HEK293T (cell line): ENCODE measurements around the gene NKPD1.
A peak's percentile ranks its signal among the peaks of the same experiment; 100 is the strongest.

Experiments
- CTCF ChIA-PET: fragments of 350-600 bp; formaldehyde crosslinking; extraction: SDS; loops from one replicate; lab custom pipeline; 2021; ENCODE audit warnings: antibody characterized with exemption, inconsistent platforms; lab: Yijun Ruan, JAX
- POLR2A ChIA-PET: fragments of 350-600 bp; formaldehyde crosslinking; extraction: SDS; loops from one replicate; lab custom pipeline; 2020; ENCODE audit warnings: antibody characterized with exemption, inconsistent platforms; lab: Yijun Ruan, JAX
- DNase-seq: peaks from one replicate; pipeline ENCODE4 v3.0.0; 2012; ENCODE audit warnings: mixed read lengths; ENCODE audit errors: extremely low spot score
- ARNT ChIP-seq: fragments of 450-650 bp; IDR thresholded peaks from 2 replicates; pipeline ENCODE4 v1.6.1; 2017; ENCODE audit warnings: mild to moderate bottlenecking
- BHLHE40 ChIP-seq: fragments of 450-650 bp; IDR thresholded peaks from 2 replicates; pipeline ENCODE4 v1.6.1; 2016; ENCODE audit warnings: mild to moderate bottlenecking, moderate library complexity, borderline replicate concordance
- CTBP1 ChIP-seq: fragments of 450-650 bp; IDR thresholded peaks from 2 replicates; pipeline ENCODE4 v1.6.1; 2016; ENCODE audit warnings: borderline replicate concordance
- ELF4 ChIP-seq: fragments of 450-650 bp; IDR thresholded peaks from 2 replicates; pipeline ENCODE4 v1.6.1; 2017; ENCODE audit warnings: antibody characterized with exemption
- FOXA1 ChIP-seq: fragments of 450-650 bp; IDR thresholded peaks from 2 replicates; pipeline ENCODE4 v1.6.1; 2016; ENCODE audit warnings: mild to moderate bottlenecking
- FOXK2 ChIP-seq: fragments of 450-650 bp; IDR thresholded peaks from 2 replicates; pipeline ENCODE4 v1.6.1; 2016; ENCODE audit warnings: mild to moderate bottlenecking
- FOXM1 ChIP-seq: fragments of 450-650 bp; IDR thresholded peaks from 2 replicates; pipeline ENCODE4 v1.6.1; 2017; ENCODE audit warnings: mild to moderate bottlenecking, borderline replicate concordance
- HDGF ChIP-seq: fragments of 450-650 bp; IDR thresholded peaks from 2 replicates; pipeline ENCODE4 v1.6.1; 2017; ENCODE audit warnings: antibody characterized with exemption, borderline replicate concordance
- L3MBTL2 ChIP-seq: fragments of 450-650 bp; conservative IDR thresholded peaks from 2 replicates; pipeline ENCODE4 v1.6.1; 2016; ENCODE audit warnings: mild to moderate bottlenecking
- LEF1 ChIP-seq: fragments of 450-650 bp; IDR thresholded peaks from 2 replicates; pipeline ENCODE4 v1.6.1; 2017; ENCODE audit warnings: mild to moderate bottlenecking, borderline replicate concordance
- NFRKB ChIP-seq: fragments of 450-650 bp; IDR thresholded peaks from 2 replicates; pipeline ENCODE4 v1.6.1; 2016; ENCODE audit warnings: mild to moderate bottlenecking, moderate library complexity
- SP1 ChIP-seq: fragments of 450-650 bp; IDR thresholded peaks from 2 replicates; pipeline ENCODE4 v1.6.1; 2017
- SUZ12 ChIP-seq: fragments of 450-650 bp; IDR thresholded peaks from 2 replicates; pipeline ENCODE4 v1.6.1; 2016; ENCODE audit warnings: mild to moderate bottlenecking
- TARDBP ChIP-seq: fragments of 450-650 bp; IDR thresholded peaks from 2 replicates; pipeline ENCODE4 v1.6.1; 2016
- ZNF384 ChIP-seq: fragments of 450-650 bp; IDR thresholded peaks from 2 replicates; pipeline ENCODE4 v1.6.1; 2016
- TF ChIP-seq, protein P1 (sequence below): fragments of 450-650 bp; IDR thresholded peaks from 2 replicates; pipeline ENCODE4 v1.6.1; 2016

The NKPD1 gene, protein sequence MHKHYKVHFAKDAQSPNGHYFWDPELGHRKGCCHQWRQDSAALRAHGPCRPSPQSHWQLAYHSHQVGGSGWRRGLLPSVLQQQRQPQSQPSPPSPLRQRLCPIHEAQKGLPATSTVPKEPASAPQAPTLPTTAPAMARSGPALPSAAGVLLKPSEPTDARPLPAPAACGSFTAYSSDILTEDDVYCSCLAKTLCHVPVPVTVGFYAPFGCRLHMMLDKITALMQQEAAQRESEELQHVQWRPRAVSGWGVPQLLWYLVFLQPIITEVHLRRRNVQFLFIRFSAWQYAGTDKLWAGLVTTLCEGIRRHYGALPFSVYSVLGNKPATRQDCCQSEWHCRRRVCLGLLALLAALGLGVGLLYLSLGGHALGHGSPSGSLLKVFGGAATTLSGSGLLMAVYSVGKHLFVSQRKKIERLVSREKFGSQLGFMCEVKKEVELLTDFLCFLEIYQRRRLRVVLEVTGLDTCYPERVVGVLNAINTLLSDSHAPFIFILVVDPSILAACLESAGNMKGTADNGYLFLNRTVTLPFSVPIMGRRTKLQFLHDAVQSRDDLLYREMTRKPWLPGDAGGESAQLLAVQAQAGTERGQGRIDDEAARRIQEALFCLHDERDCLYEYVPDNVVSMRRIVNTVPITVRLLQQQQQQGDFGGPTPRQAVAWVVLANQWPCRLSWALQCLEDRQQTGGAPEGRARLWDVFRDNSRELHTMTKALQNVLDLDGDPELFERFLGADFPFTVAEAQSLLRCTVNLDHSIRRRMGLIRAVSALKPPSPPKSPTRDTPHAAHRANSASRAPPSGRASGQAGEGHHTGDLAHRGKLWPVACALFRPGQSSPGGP

DNA sequence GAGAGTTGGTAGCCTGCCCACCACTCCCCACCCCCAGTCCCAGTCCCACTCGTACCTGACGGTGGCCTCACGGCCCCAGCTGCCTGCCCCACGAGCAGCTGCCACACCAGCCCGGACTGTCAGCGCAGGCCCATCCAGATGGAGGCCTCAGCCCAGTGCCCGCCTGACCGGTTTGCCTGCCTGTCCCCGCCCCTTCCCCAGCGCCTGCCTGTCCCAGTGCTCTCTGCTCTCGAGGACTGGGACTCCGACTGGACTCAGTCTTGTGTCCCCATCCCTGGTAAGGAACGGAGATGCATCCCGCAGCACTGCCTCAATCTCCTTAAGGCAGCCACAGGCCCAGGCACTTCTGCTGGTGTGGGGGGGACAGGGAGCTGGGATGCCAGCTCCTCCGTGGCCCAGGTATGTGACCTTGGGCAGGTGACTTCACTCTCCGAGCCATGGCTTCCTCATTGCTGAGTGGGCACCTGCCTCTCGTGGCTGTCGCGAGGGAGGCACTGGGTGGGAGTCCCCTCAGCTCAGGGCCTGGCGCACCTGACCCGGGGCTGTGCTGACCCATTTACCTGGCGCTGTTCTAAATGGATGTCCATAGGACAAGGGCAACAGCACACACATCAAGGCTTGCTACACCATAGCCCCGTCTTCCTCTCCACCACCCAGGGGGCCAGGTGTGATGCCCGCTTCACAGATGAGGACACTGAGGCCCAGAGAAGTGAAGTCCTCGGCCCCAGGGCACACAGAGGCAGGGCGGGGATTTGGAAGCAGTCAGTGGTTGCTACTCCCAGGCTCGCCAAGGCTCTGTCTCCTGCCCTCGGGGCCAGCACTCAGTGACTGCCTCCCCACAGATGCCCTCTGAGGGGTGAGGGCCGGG is at the start of gene NKPD1:
Gene NKPD1 (minus strand): TSS at position 113 of the 868 bp plus-strand sequence. CDS start 832 bp downstream, outside the sequence.
- no peak for TF ChIP-seq SUZ12
- no peak for TF ChIP-seq ZNF384
- POLR2A ChIA-PET: no interaction called here
- DNase-seq: no peak
- CTCF ChIA-PET: no interaction called here

DNA sequence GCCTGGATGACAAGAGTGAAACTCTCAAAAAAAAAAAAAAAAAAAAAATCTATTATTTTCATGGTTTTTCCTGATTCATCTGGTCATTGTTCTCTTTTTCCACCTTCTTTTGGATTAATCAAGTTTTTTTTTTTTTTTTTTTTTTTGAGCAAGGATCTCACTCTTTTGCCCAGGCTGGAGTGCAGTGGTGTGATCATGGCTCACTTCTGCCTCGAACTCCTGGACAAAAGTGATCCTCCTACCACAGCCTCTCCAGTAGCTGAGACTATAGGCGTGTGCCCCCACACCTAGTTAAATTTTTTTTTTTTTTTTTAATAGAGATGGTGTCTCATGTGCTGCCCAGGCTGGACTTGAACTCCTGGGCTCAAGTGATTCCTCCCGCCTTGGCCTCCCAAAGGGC is 45.5 kb upstream of the NKPD1 start:
- no peak for TF ChIP-seq ELF4
- no peak for TF ChIP-seq FOXA1
- no peak for TF ChIP-seq FOXM1
- 0 out of 2 replicates have a peak, but pooled peaks have one; percentile 40 for TF ChIP-seq ZNF384
- TF ChIP-seq SP1: no peak
- DNase-seq: no peak
- ChIA-PET POLR2A (no interaction called here), CTCF (interaction anchor here (1.0 kb wide), 1 partner anchor 43 kb away, joined by 3 read pairs; no protein-coding TSS in a partner anchor)

DNA sequence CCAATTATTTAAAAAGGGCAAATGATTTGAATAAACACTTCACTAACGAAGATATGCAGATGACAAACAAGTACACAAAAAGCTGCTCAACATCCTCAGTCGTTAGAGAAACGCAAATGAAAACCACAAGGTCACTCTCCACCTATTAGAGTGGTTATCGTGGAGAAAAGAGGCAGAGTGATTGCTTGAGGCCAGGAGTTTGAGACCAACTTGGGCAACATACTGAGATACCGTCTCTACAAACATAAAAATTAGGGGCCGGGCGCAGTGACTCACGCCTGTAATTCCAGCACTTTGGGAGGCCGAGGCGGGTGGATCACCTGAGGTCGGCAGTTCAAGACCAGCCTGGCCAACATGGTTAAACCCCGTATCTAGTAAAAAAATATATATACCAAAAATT is 45.0 kb upstream of the NKPD1 start:
- TF ChIP-seq HDGF (no peak), BHLHE40 (no peak), FOXM1 (no peak), ZNF384 (no peak), NFRKB (no peak), SP1 (no peak), ELF4 (no peak)
- TF ChIP-seq, protein P1, sequence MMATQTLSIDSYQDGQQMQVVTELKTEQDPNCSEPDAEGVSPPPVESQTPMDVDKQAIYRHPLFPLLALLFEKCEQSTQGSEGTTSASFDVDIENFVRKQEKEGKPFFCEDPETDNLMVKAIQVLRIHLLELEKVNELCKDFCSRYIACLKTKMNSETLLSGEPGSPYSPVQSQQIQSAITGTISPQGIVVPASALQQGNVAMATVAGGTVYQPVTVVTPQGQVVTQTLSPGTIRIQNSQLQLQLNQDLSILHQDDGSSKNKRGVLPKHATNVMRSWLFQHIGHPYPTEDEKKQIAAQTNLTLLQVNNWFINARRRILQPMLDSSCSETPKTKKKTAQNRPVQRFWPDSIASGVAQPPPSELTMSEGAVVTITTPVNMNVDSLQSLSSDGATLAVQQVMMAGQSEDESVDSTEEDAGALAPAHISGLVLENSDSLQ: no peak
- no peak for DNase-seq
- CTCF ChIA-PET: interaction anchor here (1.0 kb wide), 1 partner anchor 43 kb away, joined by 3 read pairs; no protein-coding TSS in a partner anchor

DNA sequence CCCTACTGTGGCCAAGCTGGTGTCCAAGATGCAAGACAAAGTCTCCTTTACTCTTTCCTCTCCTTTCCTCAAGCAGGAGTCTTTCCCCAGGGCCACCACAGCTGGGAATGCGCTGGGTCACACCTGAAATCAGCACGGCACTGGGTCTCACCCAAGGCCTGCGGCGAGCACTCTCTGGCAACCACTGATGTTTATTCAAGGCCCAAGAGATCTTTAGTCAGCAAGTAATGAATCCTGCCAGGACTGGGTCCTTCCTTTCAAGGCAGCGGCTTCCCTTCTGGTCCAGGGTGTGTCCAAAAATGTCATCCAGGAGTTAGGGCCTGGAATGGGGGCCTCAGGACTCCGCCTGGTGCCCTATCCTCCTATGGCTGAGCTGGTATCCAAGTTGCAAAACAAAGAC is 41.9 kb upstream of the NKPD1 start:
- CTCF ChIA-PET: no interaction called here
- TF ChIP-seq CTBP1: no peak
- TF ChIP-seq FOXA1: no peak
- no peak for TF ChIP-seq ARNT
- no peak for TF ChIP-seq FOXM1
- TF ChIP-seq HDGF: no peak
- no peak for TF ChIP-seq ZNF384
- no peak for TF ChIP-seq SUZ12
- no peak for TF ChIP-seq LEF1
- TF ChIP-seq, protein P1: no peak
- no peak for TF ChIP-seq ELF4
- TF ChIP-seq BHLHE40: no peak
- no peak for TF ChIP-seq L3MBTL2
- no peak for TF ChIP-seq TARDBP
- no peak for TF ChIP-seq NFRKB
- no peak for TF ChIP-seq FOXK2
- POLR2A ChIA-PET: no interaction called here
- DNase-seq: no peak

More for the DNA sequence above, 45.0 kb upstream of the NKPD1 start:
- POLR2A ChIA-PET: no interaction called here

DNA sequence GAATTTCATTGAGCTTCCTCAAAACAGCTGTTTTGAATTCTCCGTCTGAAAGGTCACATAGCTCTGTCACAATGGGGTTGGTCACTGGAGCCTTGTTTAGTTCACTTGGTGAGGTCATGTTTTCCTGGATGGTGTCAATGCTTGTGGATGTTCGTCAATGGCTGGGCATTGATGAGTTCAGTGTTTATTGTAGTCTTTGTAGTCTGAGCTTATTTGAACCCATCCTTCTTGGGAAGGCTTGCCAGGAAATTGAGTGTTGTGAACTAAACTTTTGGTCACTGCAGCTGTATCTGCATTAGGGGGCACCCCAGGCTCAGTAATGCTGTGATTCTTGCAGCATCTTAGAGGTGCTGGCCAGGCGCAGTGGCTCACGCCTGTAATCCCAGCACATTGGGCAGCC is 39.8 kb upstream of the NKPD1 start:
- DNase-seq: no peak
- TF ChIP-seq LEF1 (no peak), L3MBTL2 (no peak), ELF4 (no peak), ARNT (no peak), SP1 (no peak), TARDBP (no peak), CTBP1 (no peak), FOXK2 (no peak), BHLHE40 (no peak), ZNF384 (no peak), FOXM1 (no peak), HDGF (no peak), FOXA1 (no peak)
- TF ChIP-seq, protein P1: no peak
- POLR2A ChIA-PET: no interaction called here
- CTCF ChIA-PET: interaction anchor here (0.8 to 1.0 kb wide), 2 partner anchors 25 to 229 kb away, joined by 3 read pairs; no protein-coding TSS in a partner anchor
